T-helper 1 cell (primary cell): ENCODE data around the gene STARD13.
"Not testable (repeated sequence)": the region's sequence is repeated elsewhere in the genome, so short reads cannot be mapped to it uniquely, and the experiment has no call there.

ENCODE experiments used
- DNase-seq, 5 donors: peaks; one replicate each; pipeline ENCODE4 v3.0.0-alpha.2; 2012 to 2020

The STARD13 gene

DNA sequence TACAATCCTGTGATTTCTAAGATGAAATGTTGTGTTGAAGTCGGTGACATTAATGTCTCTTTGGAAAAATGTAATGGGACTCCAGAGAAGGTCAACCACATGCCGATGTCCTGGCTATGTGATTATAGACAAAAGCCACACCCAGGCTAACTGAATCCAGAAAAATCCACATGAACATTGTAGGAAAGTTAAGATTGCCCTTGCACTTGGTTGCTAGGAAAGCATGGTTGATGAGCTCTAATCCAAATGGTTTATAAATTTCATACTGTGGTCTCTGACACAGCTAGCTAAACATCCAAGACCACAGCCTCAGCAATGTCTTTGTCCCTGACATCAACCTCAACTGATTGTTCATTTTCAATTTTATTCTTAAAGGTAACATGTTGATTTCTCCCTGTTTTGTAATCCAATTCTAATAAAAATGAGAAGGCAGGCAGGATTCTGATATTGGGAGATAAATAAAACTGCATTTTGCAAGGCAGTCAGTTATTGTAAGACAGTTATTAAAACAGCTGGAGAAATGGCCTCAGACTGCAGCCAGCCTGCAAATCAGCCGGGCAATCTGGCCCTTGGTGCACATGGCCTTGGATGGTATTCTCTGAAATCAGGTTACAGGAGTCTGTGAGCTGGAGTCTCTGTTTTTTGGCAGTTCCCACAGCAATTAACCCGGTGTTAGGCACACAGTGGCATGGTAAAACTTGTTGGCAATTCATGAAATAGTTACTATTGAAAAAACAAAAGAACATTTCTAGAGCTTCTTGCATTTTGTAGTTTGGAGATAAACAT lies 93.9 kb downstream of the STARD13 start:
- DNase-seq, result no peak

DNA sequence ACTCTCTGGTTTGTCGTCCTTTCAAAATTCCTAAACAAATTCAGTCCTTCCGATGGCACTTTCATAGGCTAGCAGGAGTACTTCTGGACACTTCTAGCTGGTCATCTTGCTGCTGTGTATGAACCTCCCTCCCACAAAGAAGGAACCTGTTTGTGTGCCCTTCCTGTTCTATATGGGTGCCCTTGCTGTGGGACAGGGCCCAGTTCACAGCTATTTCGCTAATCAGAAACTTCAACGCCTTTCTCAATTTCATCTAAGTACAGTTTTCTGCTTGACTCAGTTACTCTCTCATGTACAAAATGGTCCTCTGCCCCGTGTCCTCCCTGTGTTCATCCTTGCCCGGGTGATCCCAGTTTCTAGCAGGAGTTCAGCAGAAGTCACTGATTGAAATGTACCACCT lies 96.1 kb downstream of the STARD13 start:
- no peak for DNase-seq

DNA sequence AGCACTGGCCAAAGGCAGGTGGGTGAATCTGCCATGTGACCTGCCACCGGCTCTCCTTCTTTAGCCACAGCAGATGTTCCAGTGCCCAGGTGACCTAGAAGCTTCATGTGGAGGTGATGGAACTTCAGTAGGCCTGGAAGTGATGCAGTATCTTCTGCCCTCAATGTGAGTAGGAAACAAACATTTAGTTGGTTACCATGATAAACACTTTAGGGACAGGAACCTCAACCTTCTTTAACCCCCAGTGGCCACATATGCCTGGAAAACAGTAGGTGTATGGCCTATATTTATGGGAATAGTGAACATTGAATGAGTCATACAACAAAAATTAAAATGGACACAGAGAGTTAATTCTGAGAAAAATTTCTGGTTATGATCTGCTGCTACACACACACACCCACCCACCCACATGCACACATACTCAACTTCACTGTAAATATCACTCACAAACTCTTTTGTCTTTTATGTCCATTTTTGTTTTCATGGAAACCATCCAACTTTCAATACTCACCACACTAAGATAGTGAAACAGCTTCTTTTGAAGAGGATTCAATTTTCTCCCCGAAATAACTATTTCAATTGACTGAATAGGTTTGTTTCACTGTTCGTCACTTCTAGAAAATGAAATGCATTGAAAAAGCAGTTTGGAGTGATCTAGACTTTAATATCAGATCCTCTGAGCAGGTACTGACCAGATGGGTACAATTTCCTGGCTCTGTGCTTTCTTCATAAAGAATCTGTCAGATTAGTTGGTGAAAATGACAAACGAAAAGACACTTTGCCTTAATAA lies 97.3 kb downstream of the STARD13 start:
- no peak for DNase-seq

DNA sequence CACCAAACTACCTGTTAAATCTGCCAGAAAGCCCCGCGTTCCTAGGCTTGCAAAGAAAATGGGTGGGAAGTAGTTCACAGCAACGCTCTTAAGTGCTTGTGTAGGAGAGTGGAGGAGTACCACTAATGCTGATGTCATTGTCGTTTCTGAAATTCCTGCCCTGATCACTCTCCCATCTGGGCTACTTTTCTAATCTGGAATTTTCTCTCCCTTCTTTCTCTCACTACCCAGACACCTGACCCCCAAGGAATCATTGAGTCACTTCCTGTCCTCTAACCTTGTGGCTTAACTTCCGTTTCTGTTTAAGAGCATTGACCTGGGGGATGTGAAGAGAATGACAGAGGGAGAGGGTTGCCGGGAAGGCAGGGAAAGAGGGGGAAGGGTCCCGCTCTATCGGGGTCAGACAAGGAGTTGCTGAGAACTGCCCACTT lies 98.7 kb downstream of the STARD13 start:
- DNase-seq, result peak in 1 of 5 donors; percentile 30

DNA sequence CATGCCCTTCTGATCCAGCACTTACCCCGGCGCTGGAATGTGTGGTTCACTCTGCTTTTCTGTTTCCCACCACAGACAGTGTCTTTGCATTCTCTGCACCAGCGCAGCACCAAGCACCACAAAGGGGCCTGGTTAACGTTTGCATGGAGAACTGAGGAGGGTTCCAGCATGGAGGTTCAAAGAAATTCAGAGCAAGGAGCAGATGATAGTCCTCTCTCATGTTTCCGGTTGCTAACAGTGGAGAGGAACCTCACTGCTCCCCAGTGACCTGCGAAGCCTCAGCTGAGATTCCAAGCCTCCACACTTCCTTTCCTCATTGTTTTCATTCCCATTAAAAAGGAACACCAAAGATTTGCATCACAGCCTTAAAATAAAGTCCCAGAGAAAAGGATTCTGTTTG lies 99.7 kb downstream of the STARD13 start:
- DNase-seq, result no peak

DNA sequence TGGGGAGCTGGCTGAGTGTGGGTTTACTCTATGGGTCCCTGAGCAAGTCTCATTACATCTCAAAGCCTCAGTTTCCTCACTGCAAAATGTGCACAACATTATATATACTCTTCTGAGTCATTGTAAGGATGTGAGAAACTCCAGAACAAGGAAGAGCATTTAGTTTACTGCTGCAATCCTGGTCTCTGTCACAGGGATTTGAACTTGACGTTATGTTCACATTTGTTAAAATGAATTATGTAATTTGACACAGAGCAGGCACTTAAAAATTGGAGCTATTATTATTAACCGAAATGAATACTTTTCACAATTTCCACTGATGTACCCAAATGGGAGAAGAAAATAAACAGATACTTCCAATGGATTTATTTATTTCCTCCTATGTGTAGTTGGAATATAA lies 101.0 kb downstream of the STARD13 start:
- no peak for DNase-seq

DNA sequence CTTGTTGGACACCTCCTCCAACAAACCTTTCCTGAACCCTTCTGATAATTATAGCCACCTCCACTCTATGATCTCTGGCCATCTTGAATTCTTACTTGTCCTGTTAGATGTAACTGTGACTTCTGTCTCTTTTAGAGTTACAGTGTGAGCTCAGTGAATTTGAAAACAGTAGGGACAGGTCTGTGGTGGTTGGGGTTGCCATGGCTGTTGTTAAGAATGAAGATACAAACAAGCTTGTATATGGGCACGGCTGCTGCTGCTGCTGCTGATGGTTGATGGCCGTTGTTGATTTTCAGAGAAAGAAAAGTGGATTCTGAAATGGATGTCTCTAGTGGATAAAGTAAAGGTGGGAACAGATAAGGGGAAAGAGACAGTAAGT lies 101.5 kb downstream of the STARD13 start:
- no peak for DNase-seq

DNA sequence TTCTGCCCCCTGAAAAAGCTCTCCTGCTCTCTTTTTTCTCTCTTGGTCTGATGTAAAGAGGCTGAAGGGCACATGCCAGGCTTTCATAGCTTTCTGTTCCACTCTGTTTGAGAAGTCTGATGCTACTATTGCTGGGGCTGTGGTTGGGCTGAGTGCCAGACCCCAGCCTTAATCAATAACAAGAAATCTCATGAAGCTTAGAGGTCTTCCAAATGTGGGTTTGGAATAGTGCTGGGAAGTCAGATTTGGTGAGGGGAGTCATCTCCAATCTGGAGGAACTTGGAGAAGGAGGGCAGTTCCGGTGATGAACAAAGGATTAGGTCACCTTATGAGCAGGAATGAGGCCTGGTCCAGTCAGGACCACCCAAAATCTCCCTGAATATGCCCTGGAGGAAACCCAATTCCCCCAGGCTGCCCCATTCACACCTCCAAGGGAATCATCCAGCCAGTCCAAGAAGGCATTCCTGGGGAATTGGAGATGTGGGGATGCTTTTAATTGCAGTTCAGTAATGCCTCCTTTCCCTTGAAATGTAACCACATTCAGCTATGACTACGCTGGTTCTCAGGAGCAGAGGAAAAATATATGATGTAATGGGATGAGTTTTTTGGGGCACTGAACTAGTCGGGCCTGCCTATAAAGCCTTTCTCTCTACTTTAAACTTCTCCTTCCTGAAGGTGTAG lies 102.0 kb downstream of the STARD13 start:
- DNase-seq, result no peak

DNA sequence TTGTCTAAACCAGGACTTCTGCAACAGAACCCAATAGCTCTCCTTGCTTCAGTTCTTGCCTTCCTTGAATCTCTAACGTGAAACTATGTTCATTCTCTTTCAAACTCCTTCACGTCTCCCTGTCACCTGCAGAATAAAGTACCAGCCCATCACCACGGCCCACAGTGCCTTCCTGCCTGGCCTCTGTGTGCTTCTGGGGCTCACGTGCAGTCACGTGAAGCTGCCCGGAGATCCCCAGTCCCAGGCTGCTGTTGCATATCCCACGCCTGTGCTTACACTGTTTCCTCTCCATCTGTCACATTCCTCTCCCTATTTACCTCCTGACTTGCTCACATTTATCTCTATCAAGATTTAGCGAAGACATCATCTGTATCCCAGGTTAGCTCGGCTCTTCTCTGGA lies 102.8 kb downstream of the STARD13 start:
- DNase-seq, result no peak

DNA sequence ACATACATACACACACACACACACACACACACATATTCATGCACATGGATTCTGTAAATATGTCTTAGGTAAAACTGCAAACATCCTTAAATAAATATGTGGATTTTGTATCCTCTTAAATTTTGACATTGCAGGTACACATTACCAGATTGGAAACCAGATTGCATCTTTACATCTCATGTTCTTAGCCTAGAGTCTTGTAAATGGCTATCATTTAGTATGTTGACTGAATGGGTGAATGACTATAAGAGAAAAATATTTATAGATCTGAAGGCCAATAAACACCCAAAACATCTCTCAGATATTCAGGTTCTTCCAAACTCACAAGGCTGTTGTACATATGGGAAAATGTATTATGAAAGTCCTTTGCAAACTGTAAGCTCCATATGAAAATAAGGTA lies 104.3 kb downstream of the STARD13 start:
- no peak for DNase-seq

DNA sequence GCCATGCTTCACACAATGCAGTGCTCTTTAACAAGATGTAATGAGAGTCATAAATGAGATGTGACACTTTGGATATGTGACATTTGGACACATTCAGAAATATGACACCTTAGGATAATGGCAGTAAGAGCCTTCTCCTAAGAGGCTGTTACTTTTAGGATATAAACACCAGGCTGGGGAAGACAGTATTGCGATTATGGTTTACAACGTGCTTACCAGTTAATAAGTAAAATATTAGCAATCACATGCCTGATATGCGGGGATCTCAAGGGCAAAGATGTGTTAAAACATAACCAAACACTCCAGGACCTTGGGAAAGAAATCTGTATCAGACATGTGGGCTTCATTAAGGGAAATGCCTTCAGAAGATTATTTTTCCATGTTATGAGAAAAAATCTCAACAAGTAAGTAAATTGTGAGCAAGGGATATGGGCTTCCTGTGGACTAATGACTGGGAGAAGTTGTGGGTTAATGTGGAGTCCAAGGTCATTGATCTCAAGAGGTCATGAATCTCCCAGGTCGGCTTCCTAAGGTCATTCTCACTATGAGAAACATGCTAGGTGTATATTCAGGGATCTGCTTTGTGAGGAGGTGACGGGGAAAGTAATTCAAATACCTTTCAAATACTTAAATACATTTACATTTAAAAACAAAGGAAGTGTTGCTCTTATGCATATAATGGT lies 105.3 kb downstream of the STARD13 start:
- DNase-seq, result no peak

DNA sequence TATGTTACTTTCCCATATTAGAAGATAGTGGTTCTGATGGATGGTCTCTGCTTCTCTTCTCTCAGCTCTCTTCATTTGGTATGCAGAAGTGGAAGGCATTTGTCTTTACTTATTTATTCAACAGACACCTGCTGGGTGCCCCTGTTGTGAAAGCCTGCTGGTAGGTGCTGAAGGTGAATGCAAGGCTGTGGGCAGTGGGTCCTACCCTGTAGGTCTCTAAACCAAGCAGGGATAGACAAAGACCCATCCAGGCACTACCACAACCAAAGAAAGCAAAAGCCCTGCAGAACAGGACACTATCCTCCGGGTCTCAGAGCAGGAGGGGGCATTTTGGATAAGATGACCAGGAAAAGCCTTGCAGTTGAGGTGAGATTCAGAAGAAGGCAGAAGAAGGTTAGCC lies 106.1 kb downstream of the STARD13 start:
- no peak for DNase-seq

DNA sequence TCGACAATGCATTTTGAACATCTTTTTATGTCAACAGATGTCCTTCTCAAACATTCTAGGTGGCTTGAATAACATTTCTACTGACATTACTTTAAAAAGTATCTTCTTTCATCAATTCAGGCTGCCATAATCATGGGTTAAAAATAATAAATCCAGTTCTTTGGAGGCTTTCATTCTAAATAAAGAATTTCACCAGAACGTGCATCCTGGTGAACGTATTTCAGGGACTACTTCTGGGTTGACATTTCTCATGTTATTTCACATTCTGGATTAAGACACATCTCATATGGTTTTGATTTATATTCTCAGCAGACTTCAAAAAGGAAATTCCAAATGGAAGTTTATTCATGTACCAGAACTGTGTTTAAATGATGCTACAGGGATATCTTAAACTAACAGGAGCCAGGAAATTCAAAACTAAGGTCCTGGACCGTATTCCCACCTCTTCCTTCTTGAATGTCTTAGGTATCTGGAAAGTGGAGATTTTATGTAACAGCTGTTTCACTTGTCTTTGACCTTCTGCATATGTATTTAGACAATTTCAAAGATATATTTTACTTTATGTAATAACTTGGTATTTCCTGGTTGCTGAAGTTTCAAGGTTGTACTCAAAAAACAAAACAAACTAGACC lies 107.2 kb downstream of the STARD13 start:
- DNase-seq, result no peak

DNA sequence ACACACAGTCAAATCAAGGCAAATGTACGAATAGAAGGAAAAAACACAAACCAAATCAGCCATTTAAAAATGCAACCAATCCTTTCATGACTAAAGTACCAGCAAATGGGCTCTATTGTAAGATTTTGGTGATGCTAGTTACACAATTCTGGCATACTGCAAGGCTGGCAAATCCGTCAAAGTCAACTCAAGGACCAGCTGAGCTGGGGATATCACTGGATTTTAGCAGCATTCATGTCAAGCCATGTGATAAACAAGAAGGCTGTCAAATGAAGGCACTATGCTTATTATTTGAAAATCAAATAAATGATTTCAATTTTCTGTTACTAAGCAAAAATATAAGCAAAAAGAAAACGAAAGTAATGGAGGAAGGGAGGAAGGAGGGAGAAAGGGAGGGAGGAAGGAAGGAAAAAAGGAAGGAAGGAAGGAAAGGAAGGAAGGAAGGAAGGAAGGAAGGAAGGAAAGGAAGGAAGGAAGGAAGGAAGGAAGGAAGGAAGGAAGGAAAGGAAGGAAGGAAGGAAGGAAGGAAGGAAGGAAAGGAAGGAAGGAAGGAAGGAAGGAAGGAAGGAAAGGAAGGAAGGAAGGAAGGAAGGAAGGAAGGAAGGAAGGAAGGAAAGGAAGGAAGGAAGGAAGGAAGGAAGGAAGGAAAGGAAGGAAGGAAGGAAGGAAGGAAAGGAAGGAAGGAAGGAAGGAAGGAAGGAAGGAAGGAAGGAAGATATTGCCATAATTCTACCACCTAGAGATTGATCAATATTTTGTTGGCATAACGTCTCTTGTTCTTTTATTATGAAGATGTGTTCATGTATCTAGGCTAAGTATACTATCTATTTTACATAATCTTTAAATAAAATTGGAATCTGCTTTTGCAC lies 108.0 kb downstream of the STARD13 start:
- DNase-seq, result not testable (repeated sequence)

DNA sequence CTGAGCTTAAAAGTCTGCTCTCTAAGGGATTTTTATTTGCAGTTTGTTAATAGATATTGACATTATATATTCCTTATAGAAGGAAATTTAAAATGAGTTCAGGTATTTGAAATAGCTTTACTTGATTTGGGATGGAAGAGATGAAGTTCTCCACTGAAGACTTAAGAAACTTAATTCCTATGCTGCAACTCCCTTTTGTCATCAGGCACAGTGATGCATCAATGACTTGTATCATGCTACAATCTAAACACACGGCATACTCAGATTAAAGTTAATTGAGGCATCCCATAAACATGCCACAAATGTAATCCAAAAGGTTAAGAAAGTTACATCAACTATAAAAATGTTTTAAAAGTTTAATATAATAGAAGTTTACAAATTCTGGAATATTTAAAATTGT lies 109.0 kb downstream of the STARD13 start:
- DNase-seq, result no peak

DNA sequence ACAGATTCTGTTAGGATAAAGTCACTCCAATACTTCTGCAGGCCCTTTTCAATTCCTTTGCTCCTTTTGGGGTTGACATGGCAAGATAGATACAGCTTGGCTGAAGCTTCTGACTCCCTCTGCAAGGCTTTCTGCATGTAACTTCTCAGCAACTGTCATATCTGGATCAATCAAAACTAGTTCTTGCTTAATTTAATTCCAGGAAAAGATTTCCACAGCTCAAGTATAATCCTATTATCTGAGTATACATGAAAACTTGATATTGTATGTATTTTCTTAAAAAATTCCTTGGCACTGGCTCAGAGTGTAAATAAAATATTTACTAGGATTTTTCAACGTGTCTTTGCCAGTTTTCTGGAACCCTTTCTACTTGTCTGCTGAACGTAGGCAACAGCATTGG lies 109.6 kb downstream of the STARD13 start:
- no peak for DNase-seq

DNA sequence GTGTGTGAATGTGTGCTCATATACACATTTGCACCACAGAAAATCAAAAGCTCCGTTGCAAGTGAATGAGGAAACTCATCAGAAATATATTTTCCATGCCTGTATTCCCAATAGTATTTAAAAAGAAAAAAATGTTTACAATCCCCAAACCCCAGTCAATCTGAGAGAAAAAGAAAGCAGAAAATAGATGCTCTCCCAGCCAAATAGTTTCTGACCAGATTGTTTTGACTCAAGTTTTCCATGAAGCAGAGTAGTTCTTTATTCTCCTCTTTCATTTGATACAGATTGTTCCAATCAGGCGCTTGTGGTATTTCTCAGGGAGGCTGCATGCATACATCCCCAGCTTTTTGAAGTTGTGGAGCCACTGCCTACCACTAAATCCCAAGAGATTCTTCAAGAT lies 110.6 kb downstream of the STARD13 start:
- no peak for DNase-seq

DNA sequence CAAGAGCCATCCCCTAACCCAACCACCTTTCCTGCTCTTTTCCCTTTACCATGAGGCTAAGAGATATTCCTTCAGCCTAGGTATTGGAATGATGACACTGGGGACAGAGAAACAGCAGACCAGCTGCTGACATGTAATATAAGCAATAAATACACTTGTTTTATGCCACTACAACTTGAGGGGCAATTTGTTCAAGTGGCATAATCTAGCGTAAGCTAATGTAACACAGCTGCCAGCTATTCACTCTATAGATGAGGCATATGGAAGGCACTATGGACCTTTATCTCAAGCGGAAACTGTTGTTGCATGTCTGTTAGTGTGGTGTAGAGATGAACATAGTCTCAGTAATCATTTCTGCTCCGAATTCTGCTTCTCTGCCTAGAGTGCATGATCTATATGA lies 111.1 kb downstream of the STARD13 start:
- DNase-seq, result no peak

DNA sequence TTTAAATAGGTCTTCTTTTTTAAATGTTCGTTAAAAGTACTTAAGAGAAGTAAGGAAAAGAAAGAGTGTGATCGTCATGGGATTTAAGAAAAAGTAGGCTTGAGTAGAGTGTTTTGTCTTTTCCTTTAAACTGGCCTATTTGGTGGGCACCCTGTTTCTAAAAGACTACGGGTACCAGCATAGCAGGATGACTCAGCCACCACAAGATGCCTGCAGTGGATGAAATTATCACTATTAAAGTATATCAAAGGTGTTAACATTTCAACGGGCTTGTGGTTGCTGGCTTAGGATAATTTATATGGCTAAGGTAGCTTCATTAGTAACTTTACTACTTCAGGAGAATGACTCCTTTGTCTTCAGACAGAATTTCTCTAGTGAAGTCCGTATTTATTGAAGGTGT lies 112.6 kb downstream of the STARD13 start:
- no peak for DNase-seq

DNA sequence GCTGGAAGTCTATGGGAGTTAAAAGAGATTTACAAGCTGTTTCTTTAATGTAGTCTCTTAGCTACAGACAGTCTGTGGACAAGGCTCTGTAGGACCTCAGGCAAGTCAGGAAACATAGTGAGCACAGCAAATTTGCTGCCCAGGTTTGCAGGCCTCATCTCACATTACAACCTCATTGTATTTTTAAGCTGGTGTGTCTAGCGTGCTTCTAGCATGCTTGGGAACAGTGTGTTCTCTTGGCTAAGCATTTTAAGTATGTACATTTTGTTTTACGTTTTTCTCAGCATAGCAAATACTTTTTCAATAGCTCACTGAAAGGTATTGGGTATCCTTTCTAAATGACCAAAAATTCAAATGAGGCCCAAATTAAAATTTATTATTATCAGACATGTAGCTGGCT lies 113.2 kb downstream of the STARD13 start:
- DNase-seq, result no peak

DNA sequence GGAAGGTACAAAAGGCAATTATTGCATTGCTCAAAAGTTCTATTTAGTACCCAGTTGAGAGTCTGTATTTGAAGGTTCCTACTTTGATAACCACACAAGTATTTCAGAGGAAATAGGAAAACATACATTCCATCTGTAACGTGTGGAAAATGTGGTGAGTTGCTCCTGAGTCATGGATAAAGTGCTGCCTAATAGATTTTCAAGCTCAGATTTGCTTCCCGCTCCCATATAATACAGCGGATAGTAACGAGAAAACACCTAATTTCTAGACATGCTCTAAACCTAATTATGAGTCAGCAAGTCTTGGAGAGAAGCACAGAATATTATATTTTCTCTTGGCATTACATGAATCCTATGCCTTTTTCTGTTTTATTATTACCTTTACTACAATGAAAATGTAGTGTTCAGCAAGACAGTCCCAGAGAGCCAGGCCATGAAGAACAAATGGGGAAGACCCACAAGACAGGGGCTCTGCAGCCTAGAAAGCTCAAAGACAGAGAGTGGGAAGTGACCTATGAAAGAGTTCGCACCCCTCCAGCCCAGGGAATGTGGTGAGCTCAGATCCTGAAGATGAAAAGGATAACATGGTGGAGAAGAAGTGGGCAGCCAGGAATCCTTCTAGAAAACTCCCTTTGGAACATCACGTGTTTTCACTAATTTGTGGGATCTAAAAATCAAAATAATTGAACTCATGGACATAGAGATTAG lies 116.1 kb downstream of the STARD13 start:
- no peak for DNase-seq
